BJ (cell line): ENCODE measurements around the gene ACACB. TPM values are rescaled to one million over a fixed set of nuclear protein-coding genes. Genes with fewer than 3 reads are reported as not detected.

Source experiments
- CTCF ChIA-PET: fragments of 350-600 bp; formaldehyde crosslinking; extraction: SDS; loops from one replicate; lab custom pipeline; 2021; ENCODE audit warnings: antibody characterized with exemption, inconsistent platforms; lab: Yijun Ruan, JAX
- POLR2A ChIA-PET: fragments of 300-600 bp; sonication (Branson Sonifier 250); formaldehyde crosslinking; extraction: SDS; loops from one replicate; lab custom pipeline; 2021; ENCODE audit warnings: antibody characterized with exemption; lab: Charles Lee
- DNase-seq: peaks from one replicate; pipeline ENCODE4 v3.0.0-alpha.2; 2011; ENCODE audit warnings: low read depth
- H3K27me3 ChIP-seq: 2 replicates; pipeline ENCODE4 v1.6.0; 2011; ENCODE audit warnings: low read length; ENCODE audit not compliant: control insufficient read depth, insufficient read depth
- H3K36me3 ChIP-seq: 2 replicates; pipeline ENCODE4 v1.5.1; 2011; ENCODE audit warnings: low read length; ENCODE audit not compliant: control insufficient read depth, insufficient read depth
- H3K4me3 ChIP-seq: 2 replicates; pipeline ENCODE4 v1.5.1; 2011; ENCODE audit warnings: low read depth, mild to moderate bottlenecking, control low read depth, low read length
- polyA plus RNA-seq: library from polyadenylated mRNA; depleted of rRNA; stranded (reverse); fragments of >200 nt; gene quantifications from 2 replicates; pipeline ENCODE4 v1.2.3, GENCODE V29; 2011
- TF ChIP-seq, protein P1 (sequence below): IDR thresholded peaks from 2 replicates; pipeline ENCODE4 v1.5.1; 2011; ENCODE audit warnings: low read depth, mild to moderate bottlenecking, control low read depth, inconsistent platforms, low read length, moderate library complexity; ENCODE audit not compliant: insufficient read depth

ACACB gene
- polyA plus RNA-seq, 1 experiment, result 1.7 TPM

DNA sequence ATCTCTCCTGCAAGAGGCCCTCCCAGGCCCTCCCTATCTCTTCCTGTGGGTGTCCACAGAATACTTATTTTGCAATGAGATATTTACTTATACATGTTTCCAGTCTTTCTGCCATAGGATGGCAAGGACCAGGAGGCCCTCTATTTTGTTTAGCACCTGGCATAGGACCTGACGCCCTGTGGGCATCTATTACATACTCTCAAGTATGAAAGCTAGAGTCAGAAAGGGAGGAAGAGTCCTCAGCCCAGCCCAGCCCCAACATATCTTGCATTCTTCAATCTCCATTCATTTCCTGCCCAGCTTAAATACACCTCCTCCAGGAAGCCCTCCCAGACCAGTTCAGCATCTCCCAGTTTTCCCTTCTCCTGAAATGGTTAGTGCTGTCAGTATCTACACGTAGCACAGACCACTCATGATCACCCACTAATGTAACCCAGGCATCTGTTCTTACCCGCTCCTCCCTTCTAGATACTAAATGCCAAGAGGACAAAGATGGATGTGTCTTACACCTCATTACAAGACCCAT, 185.3 kb downstream of the ACACB start:
- Histone ChIP-seq H3K27me3 (peaks cover 9% of the 10 kb centered on the region), H3K36me3 (no peaks in the 10 kb centered on the region), H3K4me3 (no peak overlapping the region)
- TF ChIP-seq, protein P1, sequence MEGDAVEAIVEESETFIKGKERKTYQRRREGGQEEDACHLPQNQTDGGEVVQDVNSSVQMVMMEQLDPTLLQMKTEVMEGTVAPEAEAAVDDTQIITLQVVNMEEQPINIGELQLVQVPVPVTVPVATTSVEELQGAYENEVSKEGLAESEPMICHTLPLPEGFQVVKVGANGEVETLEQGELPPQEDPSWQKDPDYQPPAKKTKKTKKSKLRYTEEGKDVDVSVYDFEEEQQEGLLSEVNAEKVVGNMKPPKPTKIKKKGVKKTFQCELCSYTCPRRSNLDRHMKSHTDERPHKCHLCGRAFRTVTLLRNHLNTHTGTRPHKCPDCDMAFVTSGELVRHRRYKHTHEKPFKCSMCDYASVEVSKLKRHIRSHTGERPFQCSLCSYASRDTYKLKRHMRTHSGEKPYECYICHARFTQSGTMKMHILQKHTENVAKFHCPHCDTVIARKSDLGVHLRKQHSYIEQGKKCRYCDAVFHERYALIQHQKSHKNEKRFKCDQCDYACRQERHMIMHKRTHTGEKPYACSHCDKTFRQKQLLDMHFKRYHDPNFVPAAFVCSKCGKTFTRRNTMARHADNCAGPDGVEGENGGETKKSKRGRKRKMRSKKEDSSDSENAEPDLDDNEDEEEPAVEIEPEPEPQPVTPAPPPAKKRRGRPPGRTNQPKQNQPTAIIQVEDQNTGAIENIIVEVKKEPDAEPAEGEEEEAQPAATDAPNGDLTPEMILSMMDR, result no peak
- no peak for DNase-seq
- ChIA-PET CTCF (no interaction called here), POLR2A (no interaction called here)

DNA sequence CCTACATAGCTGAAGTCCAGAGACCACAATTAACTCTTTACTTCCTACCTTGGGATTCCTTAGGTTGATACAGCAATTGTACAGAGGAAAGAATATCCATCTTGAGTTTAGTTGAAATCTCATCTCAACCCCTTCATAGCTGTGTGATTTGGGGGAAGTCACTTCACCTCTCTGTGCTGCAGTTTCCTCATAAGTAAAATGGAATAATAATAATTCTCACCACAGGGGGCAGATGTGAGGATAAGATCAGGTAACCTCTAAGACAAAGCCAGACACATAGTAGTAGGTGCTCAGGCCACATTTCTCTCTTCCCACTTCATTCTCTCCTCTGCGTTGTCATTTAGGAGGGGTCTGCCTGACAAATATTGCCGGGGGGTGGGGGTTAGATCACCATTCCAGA, 186.0 kb downstream of the ACACB start:
- CTCF ChIA-PET, result no interaction called here
- POLR2A ChIA-PET, result no interaction called here
- TF ChIP-seq, protein P1, result no peak
- peaks cover 16% of the 10 kb centered on the region for H3K27me3 ChIP-seq
- no peaks in the 10 kb centered on the region for H3K36me3 ChIP-seq
- no peak overlapping the region for H3K4me3 ChIP-seq
- no peak for DNase-seq

DNA sequence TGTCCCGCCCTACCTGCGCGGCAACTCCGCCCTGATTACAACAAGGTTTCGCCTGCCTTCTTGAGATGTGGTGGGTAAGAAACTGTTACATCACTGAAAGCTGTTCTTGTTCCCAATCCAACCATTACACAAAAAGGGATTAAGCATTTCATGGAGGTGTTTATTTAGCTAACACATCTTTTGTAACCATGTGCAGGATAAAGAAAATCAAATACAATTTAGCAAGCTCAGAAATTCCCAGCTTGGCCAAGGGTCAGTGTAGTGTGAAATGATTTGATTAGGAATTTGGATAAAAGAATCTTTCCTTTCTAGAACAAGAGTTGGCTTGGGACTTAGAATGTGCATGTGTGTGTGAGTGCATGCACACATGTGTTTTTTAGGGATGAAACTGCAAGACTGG, 186.4 kb downstream of the ACACB start:
- H3K36me3 ChIP-seq, result no peaks in the 10 kb centered on the region
- H3K4me3 ChIP-seq, result no peak overlapping the region
- peaks cover 19% of the 10 kb centered on the region for H3K27me3 ChIP-seq
- ChIA-PET CTCF (no interaction called here), POLR2A (no interaction called here)
- no peak for DNase-seq
- TF ChIP-seq, protein P1, result no peak

DNA sequence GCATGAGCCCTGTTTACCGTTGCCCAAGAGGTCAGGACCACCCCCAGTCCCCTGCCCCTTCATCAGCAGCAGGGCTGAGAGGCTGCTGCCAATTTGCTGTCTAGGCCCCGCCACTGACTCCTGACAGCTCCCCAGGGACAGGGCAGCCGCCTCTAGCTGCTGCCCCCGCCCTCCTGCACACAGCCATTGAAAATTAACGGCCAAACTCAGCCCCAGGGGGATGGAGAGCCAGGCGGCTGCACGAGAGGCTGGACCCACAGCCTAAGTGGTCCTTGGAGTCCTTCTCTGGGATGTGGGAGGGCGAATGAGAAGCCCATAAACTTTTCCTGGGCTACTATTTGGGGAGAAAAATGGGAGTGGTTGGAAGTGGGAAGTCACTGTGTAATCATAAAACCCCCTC, 188.1 kb downstream of the ACACB start:
- ChIA-PET POLR2A (no interaction called here), CTCF (interaction anchor here (1.4 kb wide), 1 partner anchor 25 kb away, joined by 3 read pairs; no protein-coding TSS in a partner anchor)
- DNase-seq, result no peak
- peaks cover 29% of the 10 kb centered on the region for H3K27me3 ChIP-seq
- no peaks in the 10 kb centered on the region for H3K36me3 ChIP-seq
- no peak overlapping the region for H3K4me3 ChIP-seq
- TF ChIP-seq, protein P1, result no peak

DNA sequence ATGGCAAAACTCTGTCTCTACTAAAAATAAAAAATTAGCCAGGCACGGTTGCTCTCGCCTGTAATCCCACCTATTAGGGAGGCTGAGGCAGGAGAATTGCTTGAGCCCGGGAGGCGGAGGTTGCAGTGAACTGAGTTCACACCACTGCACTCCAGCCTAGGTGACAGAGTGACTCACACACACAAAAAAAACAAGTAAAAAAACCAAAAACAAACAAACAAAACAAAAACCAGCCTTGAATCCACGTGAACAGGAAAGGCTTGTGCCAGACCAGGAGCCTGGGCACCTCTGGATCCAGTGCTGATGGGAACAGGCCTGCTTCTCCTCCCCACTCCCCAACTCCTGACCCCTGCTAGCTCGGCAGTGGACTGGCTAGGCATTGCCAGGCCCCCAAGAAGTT, 189.2 kb downstream of the ACACB start:
- Histone ChIP-seq H3K36me3 (no peaks in the 10 kb centered on the region), H3K27me3 (peaks cover 35% of the 10 kb centered on the region), H3K4me3 (no peak overlapping the region)
- TF ChIP-seq, protein P1, result no peak
- no peak for DNase-seq
- ChIA-PET POLR2A (no interaction called here), CTCF (interaction anchor here (1.4 kb wide), 1 partner anchor 24 kb away, joined by 3 read pairs; no protein-coding TSS in a partner anchor)
